HFFc6 (cell line): ENCODE measurements around the gene KLF11. TPM values are rescaled to one million over a fixed set of nuclear protein-coding genes. Genes with fewer than 3 reads are reported as not detected.

Source experiments
- DNase-seq: peaks from one replicate; pipeline ENCODE4 v3.0.0-alpha.2; 2018
- H3K27ac Mint-ChIP-seq: 2 replicates; pipeline ENCODE4 v1.8.0; 2020; ENCODE audit warnings: mild to moderate bottlenecking, mixed read lengths
- H3K27me3 Mint-ChIP-seq: 2 replicates; pipeline ENCODE4 v1.8.0; 2021; ENCODE audit warnings: mild to moderate bottlenecking, moderate library complexity, mixed read lengths; ENCODE audit not compliant: insufficient read depth
- H3K36me3 Mint-ChIP-seq: 2 replicates; pipeline ENCODE4 v1.8.0; 2021; ENCODE audit warnings: low read depth, mixed read lengths
- H3K4me1 Mint-ChIP-seq: 2 replicates; pipeline ENCODE4 v1.8.0; 2020; ENCODE audit warnings: low read depth, mixed read lengths
- H3K4me3 Mint-ChIP-seq: 2 replicates; pipeline ENCODE4 v1.8.0; 2020; ENCODE audit warnings: mild to moderate bottlenecking, moderate library complexity, mixed read lengths
- H3K9me3 Mint-ChIP-seq: 2 replicates; pipeline ENCODE4 v1.8.0; 2020; ENCODE audit warnings: mild to moderate bottlenecking, mixed read lengths
- total RNA-seq, 6 experiments: library from RNA; stranded (reverse); fragmentation: NEBNext Ultra II Directional; extraction: Animal tissue kit (Norgen Biotek cat#: 25700); gene quantifications; 2 replicates in 1 of 6; 3 replicates in 5 of 6; pipeline ENCODE4 v1.2.3, GENCODE V29; 2021
- TF ChIP-seq, protein P1 (sequence below): fragments of 200-600 bp; sonication (generic); IDR thresholded peaks from 2 replicates; pipeline ENCODE4 v1.5.0; 2021; ENCODE audit warnings: antibody characterized with exemption, mild to moderate bottlenecking

KLF11 gene
- total RNA-seq, 6 experiments from 2014 or later, result 2.8 to 3.9 (median 3.6) TPM

GRCh38 chr2:10019174-10019573, 24.2 kb upstream of the KLF11 start:
- H3K9me3 Mint-ChIP-seq, result no peaks in the 10 kb centered on the region; the same call in 1 of the 2 replicates
- no peak for DNase-seq
- H3K36me3 Mint-ChIP-seq, result no peaks in the 10 kb centered on the region
- no peak overlapping the region for H3K4me3 Mint-ChIP-seq
- H3K4me1 Mint-ChIP-seq, result no peaks in the 10 kb centered on the region
- H3K27me3 Mint-ChIP-seq, result peaks cover 19% of the 10 kb centered on the region
- no peak overlapping the region for H3K27ac Mint-ChIP-seq
- TF ChIP-seq, protein P1, sequence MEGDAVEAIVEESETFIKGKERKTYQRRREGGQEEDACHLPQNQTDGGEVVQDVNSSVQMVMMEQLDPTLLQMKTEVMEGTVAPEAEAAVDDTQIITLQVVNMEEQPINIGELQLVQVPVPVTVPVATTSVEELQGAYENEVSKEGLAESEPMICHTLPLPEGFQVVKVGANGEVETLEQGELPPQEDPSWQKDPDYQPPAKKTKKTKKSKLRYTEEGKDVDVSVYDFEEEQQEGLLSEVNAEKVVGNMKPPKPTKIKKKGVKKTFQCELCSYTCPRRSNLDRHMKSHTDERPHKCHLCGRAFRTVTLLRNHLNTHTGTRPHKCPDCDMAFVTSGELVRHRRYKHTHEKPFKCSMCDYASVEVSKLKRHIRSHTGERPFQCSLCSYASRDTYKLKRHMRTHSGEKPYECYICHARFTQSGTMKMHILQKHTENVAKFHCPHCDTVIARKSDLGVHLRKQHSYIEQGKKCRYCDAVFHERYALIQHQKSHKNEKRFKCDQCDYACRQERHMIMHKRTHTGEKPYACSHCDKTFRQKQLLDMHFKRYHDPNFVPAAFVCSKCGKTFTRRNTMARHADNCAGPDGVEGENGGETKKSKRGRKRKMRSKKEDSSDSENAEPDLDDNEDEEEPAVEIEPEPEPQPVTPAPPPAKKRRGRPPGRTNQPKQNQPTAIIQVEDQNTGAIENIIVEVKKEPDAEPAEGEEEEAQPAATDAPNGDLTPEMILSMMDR, result no peak

DNA sequence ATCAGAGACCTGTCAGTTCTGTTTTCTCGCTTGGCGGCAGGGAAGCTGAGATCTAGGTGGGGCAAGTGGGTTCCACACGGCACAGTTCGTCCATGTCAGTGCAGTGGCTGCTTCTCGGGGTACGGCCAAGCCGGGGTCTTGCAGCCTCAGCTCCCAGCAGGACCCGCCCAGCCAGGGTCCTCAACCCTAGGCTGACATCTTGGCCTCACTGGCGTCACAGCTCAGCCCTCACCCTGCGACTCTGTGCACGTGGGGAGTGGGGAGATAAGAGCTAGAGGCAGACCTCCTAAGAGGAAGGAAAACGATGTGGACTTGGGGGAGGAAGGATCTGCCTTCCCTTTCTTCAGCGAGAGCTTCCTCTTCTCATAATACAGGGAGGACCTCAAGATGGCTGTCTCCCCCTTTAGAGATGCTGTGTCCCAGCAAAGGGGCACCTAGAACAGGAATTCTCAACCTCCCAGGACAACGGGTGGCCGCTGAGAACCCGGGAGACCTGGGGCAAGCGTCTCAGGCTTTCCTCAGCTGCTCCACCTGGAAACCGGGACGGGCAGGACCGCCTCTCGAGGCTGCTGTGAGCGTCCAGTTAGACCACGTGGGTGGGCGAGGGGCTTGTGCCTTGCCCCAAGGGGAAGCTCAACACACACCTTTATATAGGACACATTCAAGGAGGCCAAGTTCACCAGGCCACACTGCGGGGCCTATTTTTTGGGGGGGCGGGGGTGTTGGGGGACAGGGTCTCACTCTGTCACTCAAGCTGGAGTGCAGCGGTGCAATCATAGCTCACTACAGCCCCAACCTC, 23.5 kb upstream of the KLF11 start:
- Mint-ChIP-seq H3K27ac (no peak overlapping the region), H3K4me3 (no peak overlapping the region), H3K27me3 (peaks cover 21% of the 10 kb centered on the region), H3K36me3 (no peaks in the 10 kb centered on the region), H3K9me3 (no peaks in the 10 kb centered on the region; the same call in 1 of the 2 replicates), H3K4me1 (no peaks in the 10 kb centered on the region)
- TF ChIP-seq, protein P1, result no peak
- DNase-seq, result no peak

DNA sequence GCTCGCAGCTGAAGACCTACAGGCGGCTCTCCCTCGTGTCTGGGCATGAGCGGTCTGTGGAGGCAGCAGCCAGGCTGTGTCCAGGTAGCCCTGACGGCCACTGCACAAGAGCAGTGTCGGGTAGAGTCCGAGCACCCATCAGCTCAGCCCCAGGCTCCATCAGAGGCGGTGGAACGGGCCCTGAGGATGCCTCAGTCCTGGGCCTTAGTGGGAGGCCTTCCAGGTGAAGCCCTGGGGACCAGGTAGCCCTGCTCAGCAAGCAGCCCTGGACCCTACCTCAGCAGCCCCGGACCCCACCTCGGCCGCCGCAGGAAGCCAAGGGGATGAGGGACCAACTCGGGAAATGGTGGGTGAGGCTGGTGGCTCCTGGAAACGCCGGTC, 21.3 kb upstream of the KLF11 start:
- Mint-ChIP-seq H3K9me3 (no peaks in the 10 kb centered on the region; the same call in 1 of the 2 replicates), H3K4me1 (no peaks in the 10 kb centered on the region), H3K27me3 (peaks cover 21% of the 10 kb centered on the region)

DNA sequence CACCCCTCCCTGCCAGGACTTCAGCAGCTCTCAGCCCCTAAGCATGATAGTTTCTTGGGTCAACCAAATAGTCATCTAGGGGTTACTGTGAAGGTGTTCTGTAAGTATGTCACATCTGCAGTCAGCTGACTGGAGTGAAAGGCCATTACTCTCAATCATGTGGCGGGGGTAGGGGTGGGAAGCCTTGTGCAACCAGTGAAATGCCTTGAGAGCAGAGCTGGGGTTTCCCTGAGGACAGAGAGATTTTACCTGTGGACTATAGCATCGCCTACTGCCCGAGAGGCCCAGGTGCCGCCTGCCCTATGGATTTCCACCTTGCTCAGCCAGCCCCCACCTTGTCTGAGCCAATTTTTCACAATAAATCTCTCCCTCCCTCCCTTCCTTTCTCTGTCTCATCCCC, 20.9 kb upstream of the KLF11 start:
- TF ChIP-seq, protein P1, result no peak
- Mint-ChIP-seq H3K27ac (no peak overlapping the region), H3K9me3 (no peaks in the 10 kb centered on the region; the same call in 1 of the 2 replicates), H3K27me3 (peaks cover 18% of the 10 kb centered on the region), H3K4me3 (no peak overlapping the region), H3K36me3 (no peaks in the 10 kb centered on the region), H3K4me1 (no peaks in the 10 kb centered on the region)
- no peak for DNase-seq

More for the DNA sequence above, 21.3 kb upstream of the KLF11 start:
- no peak for DNase-seq
- TF ChIP-seq, protein P1, result no peak
- H3K4me3 Mint-ChIP-seq, result no peak overlapping the region
- no peaks in the 10 kb centered on the region for H3K36me3 Mint-ChIP-seq
- no peak overlapping the region for H3K27ac Mint-ChIP-seq

- Mint-ChIP-seq H3K27me3 (peaks cover 15% of the 10 kb centered on the region), H3K36me3 (no peaks in the 10 kb centered on the region), H3K4me3 (no peak overlapping the region), H3K9me3 (no peaks in the 10 kb centered on the region), H3K27ac (no peak overlapping the region), H3K4me1 (no peaks in the 10 kb centered on the region)
- TF ChIP-seq, protein P1, result peak; percentile 36; the same call in 1 of the 2 replicates
- no peak for DNase-seq
Observed at GRCh38 chr2:10022966-10023662, 20.2 kb upstream of the KLF11 start.
